Thymus (tissue), 11 donors: ENCODE measurements around the gene GDF10. TPM values are rescaled to one million over a fixed set of nuclear protein-coding genes. Genes with fewer than 3 reads are reported as not detected.

Source experiments
- DNase-seq, 9 donors: peaks; one replicate each; pipeline ENCODE4 v3.0.0-alpha.2; 2013; ENCODE audit warnings: low spot score in 9 of 9, low read depth in 6 of 9, missing footprints in 1 of 9
- H3K27ac ChIP-seq, 2 donors: one replicate each; pipeline ENCODE4 v1.5.1; 2013; ENCODE audit warnings: control low read depth in 1 of 2, low read depth in 1 of 2, low read length in 1 of 2, mild to moderate bottlenecking in 1 of 2, moderate library complexity in 1 of 2
- H3K27me3 ChIP-seq, 2 donors: one replicate each; pipeline ENCODE4 v1.5.1; 2013; ENCODE audit warnings: low read length in 1 of 2; ENCODE audit not compliant: control insufficient read depth in 2 of 2, insufficient read depth in 1 of 2
- H3K36me3 ChIP-seq, 2 donors: one replicate each; pipeline ENCODE4 v1.5.1; 2013; ENCODE audit warnings: low read length in 1 of 2, mild to moderate bottlenecking in 1 of 2, moderate library complexity in 1 of 2; ENCODE audit not compliant: control insufficient read depth in 2 of 2, insufficient read depth in 2 of 2
- H3K4me1 ChIP-seq, 2 donors: one replicate each; pipeline ENCODE4 v1.5.1; 2013; ENCODE audit warnings: low read length in 2 of 2; ENCODE audit not compliant: control insufficient read depth in 2 of 2, insufficient read depth in 2 of 2
- H3K4me3 ChIP-seq, 2 donors: one replicate each; pipeline ENCODE4 v1.5.1; 2013; ENCODE audit warnings: low read length in 2 of 2, control low read depth in 1 of 2, mild to moderate bottlenecking in 1 of 2
- H3K9me3 ChIP-seq, 2 donors: one replicate each; pipeline ENCODE4 v1.5.1; 2013; ENCODE audit warnings: low read length in 1 of 2, mild to moderate bottlenecking in 1 of 2; ENCODE audit not compliant: control insufficient read depth in 2 of 2, insufficient read depth in 1 of 2
- WGBS: extraction: QIAGEN DNeasy Blood & Tissue Kit; methylation state at CpG from one replicate; pipeline ENCODE4 v1.1.7; 2013; 5-methylcytosine and 5-hydroxymethylcytosine counted together
- polyA plus RNA-seq: library from polyadenylated mRNA; stranded (reverse); fragments of 200-250 nt; gene quantifications from one replicate; pipeline ENCODE4 v1.2.3, GENCODE V29; 2013
- total RNA-seq: library from RNA; stranded (reverse); fragments of 120-200 nt; gene quantifications from one replicate; pipeline ENCODE4 v1.2.4, GENCODE V29; 2013
- donor health status: healthy.

The GDF10 gene
- total and polyA plus RNA-seq, 2 donors, result 0.39 to 0.47 TPM

GRCh38 chr10:47296156-47296894, 3.7 kb upstream of the GDF10 start:
- H3K27me3 ChIP-seq, result peaks cover 8 to 58% of the 10 kb centered on the region in 2 donors
- no peak overlapping the region for H3K4me3 ChIP-seq
- no peaks in the 10 kb centered on the region for H3K9me3 ChIP-seq
- DNase-seq, result no peak
- 76% methylated on average over 12 of the region's 12 CpGs for WGBS
- H3K27ac ChIP-seq, result no peak overlapping the region
- H3K4me1 ChIP-seq, result peaks cover 6 to 8% of the 10 kb centered on the region in 2 donors
- no peaks in the 10 kb centered on the region for H3K36me3 ChIP-seq

- Histone ChIP-seq H3K36me3 (no peaks in the 10 kb centered on the region), H3K27ac (no peak overlapping the region), H3K27me3 (peaks cover 11 to 64% of the 10 kb centered on the region in 2 donors), H3K4me3 (no peak overlapping the region), H3K9me3 (no peaks in the 10 kb centered on the region), H3K4me1 (peaks cover 6 to 8% of the 10 kb centered on the region in 2 donors)
- DNase-seq, result no peak
- WGBS, result 98% methylated on average over 1 of the region's 1 CpG
Observed at GRCh38 chr10:47296941-47297340, 3.1 kb upstream of the GDF10 start.

GRCh38 chr10:47297866-47298540, 2.0 kb upstream of the GDF10 start:
- peaks cover 11 to 70% of the 10 kb centered on the region in 2 donors for H3K27me3 ChIP-seq
- H3K4me1 ChIP-seq, result peaks cover 6 to 8% of the 10 kb centered on the region in 2 donors
- no peak for DNase-seq
- H3K4me3 ChIP-seq, result no peak overlapping the region
- no peaks in the 10 kb centered on the region for H3K9me3 ChIP-seq
- WGBS, result 96% methylated on average over 12 of the region's 12 CpGs
- H3K36me3 ChIP-seq, result no peaks in the 10 kb centered on the region
- no peak overlapping the region for H3K27ac ChIP-seq

GRCh38 chr10:47298715-47299114, 1.3 kb upstream of the GDF10 start:
- Histone ChIP-seq H3K27me3 (peaks cover 11 to 70% of the 10 kb centered on the region in 2 donors), H3K27ac (no peak overlapping the region), H3K36me3 (no peaks in the 10 kb centered on the region), H3K9me3 (no peaks in the 10 kb centered on the region), H3K4me3 (no peak overlapping the region), H3K4me1 (peaks cover 6 to 8% of the 10 kb centered on the region in 2 donors)
- no peak for DNase-seq
- WGBS, result 100% methylated on average over 1 of the region's 1 CpG

- WGBS, result 5% methylated on average over 57 of the region's 57 CpGs
Observed at GRCh38 chr10:47300429-47300931, 483 bp downstream of the GDF10 start.

GRCh38 chr10:47301833-47302232, 1.8 kb downstream of the GDF10 start:
- 96% methylated on average over 2 of the region's 2 CpGs for WGBS
- peaks cover 6 to 8% of the 10 kb centered on the region in 2 donors for H3K4me1 ChIP-seq
- no peak overlapping the region for H3K27ac ChIP-seq
- H3K9me3 ChIP-seq, result no peaks in the 10 kb centered on the region
- DNase-seq, result no peak
- H3K4me3 ChIP-seq, result no peak overlapping the region
- no peaks in the 10 kb centered on the region for H3K36me3 ChIP-seq
- peaks cover 11 to 54% of the 10 kb centered on the region in 2 donors for H3K27me3 ChIP-seq

More at GRCh38 chr10:47300429-47300931, 483 bp downstream of the GDF10 start:
- Histone ChIP-seq H3K27ac (no peak overlapping the region), H3K27me3 (peaks cover 11 to 64% of the 10 kb centered on the region in 2 donors), H3K4me1 (peaks cover 6 to 8% of the 10 kb centered on the region in 2 donors), H3K4me3 (peak overlapping the region in 1 of 2 donors; percentile 56), H3K9me3 (no peaks in the 10 kb centered on the region), H3K36me3 (no peaks in the 10 kb centered on the region)
- no peak for DNase-seq

GRCh38 chr10:47303105-47303504, 3.1 kb downstream of the GDF10 start:
- Histone ChIP-seq H3K27ac (no peak overlapping the region), H3K4me1 (peaks cover 12 to 15% of the 10 kb centered on the region in 2 donors), H3K36me3 (no peaks in the 10 kb centered on the region), H3K9me3 (no peaks in the 10 kb centered on the region), H3K27me3 (peaks cover 11 to 46% of the 10 kb centered on the region in 2 donors), H3K4me3 (no peak overlapping the region)
- DNase-seq, result no peak
- 98% methylated on average over 7 of the region's 7 CpGs for WGBS

- no peak for DNase-seq
- H3K4me1 ChIP-seq, result peaks cover 12 to 15% of the 10 kb centered on the region in 2 donors
- WGBS, result 98% methylated on average over 6 of the region's 6 CpGs
Observed at GRCh38 chr10:47303866-47304265, 3.9 kb downstream of the GDF10 start.

GRCh38 chr10:47305566-47305965, 5.6 kb downstream of the GDF10 start:
- Histone ChIP-seq H3K4me1 (peaks cover 9 to 13% of the 10 kb centered on the region in 2 donors), H3K4me3 (no peak overlapping the region), H3K36me3 (no peaks in the 10 kb centered on the region), H3K27ac (no peak overlapping the region), H3K9me3 (no peaks in the 10 kb centered on the region), H3K27me3 (peaks cover 5 to 26% of the 10 kb centered on the region in 2 donors)
- no peak for DNase-seq
- WGBS, result 92% methylated on average over 2 of the region's 2 CpGs

More at GRCh38 chr10:47303866-47304265, 3.9 kb downstream of the GDF10 start:
- Histone ChIP-seq H3K9me3 (no peaks in the 10 kb centered on the region), H3K4me3 (no peak overlapping the region), H3K27me3 (peaks cover 11 to 41% of the 10 kb centered on the region in 2 donors), H3K27ac (no peak overlapping the region), H3K36me3 (no peaks in the 10 kb centered on the region)
